Esophagus (tissue), 2 donors: ENCODE data around the gene HSPA6. TPM values are rescaled to one million over a fixed set of nuclear protein-coding genes. Genes with fewer than 3 reads are reported as not detected.
"Not testable (repeated sequence)": the region's sequence is repeated elsewhere in the genome, so short reads cannot be mapped to it uniquely, and the experiment has no call there.

ENCODE experiments used
- H3K27ac ChIP-seq, 2 donors: one replicate each; pipeline ENCODE4 v1.5.1; 2013; ENCODE audit warnings: low read depth in 2 of 2, mild to moderate bottlenecking in 2 of 2, inconsistent platforms in 1 of 2, low read length in 1 of 2, moderate library complexity in 1 of 2
- H3K27me3 ChIP-seq, 2 donors: one replicate each; pipeline ENCODE4 v1.6.1; 2013; ENCODE audit warnings: low read length in 2 of 2, control low read depth in 1 of 2, mild to moderate bottlenecking in 1 of 2; ENCODE audit not compliant: insufficient read depth in 2 of 2, control insufficient read depth in 1 of 2
- H3K36me3 ChIP-seq, 2 donors: one replicate each; pipeline ENCODE4 v1.6.1; 2013; ENCODE audit warnings: low read length in 1 of 2; ENCODE audit not compliant: control insufficient read depth in 2 of 2, insufficient read depth in 2 of 2
- H3K4me1 ChIP-seq, 2 donors: one replicate each; pipeline ENCODE4 v1.6.1; 2013; ENCODE audit warnings: low read length in 1 of 2; ENCODE audit not compliant: control insufficient read depth in 2 of 2, insufficient read depth in 2 of 2
- H3K4me3 ChIP-seq, 2 donors: one replicate each; pipeline ENCODE4 v1.5.1; 2013; ENCODE audit warnings: low read length in 2 of 2, mild to moderate bottlenecking in 2 of 2, low read depth in 1 of 2, moderate library complexity in 1 of 2
- H3K9me3 ChIP-seq, 2 donors: one replicate each; pipeline ENCODE4 v1.6.1; 2013; ENCODE audit warnings: mild to moderate bottlenecking in 2 of 2, low read depth in 1 of 2, low read length in 1 of 2, moderate library complexity in 1 of 2; ENCODE audit not compliant: control insufficient read depth in 2 of 2, insufficient read depth in 1 of 2
- WGBS, 2 donors: extraction: QIAGEN DNeasy Blood & Tissue Kit; methylation state at CpG; one replicate each; pipeline ENCODE4 v1.1.7; 2013; 5-methylcytosine and 5-hydroxymethylcytosine counted together
- polyA plus RNA-seq, 2 donors: library from polyadenylated mRNA; stranded (reverse); fragments of 200-250 nt; gene quantifications; one replicate each; pipeline ENCODE4 v1.2.3, GENCODE V29; 2013
- donor health status: healthy with polysubstance abuse.
- donor health status: Bipolar disorder and iron deficiency.

Gene HSPA6
- polyA plus RNA-seq, 2 donors = 0.79 to 1.2 TPM

DNA sequence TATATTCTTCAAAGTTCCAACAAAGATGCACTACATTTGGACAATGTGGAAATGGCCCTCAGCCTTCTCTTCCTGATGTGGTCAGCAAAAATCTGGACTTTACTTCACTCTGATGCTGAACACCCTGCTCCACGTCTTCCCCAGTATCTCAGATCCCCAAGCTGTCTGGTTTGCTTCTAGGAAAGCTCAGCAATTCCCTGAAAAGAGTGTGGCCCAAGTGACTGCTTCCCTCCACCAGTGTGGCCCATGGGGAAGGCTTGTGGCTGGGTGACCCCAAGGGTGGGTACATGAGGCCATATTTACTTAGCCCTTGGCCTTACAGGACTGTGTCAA, 10.9 kb upstream of the HSPA6 start:
- H3K4me3 ChIP-seq, H3K27me3 ChIP-seq, H3K4me1 ChIP-seq, H3K9me3 ChIP-seq, H3K36me3 ChIP-seq: not testable (repeated sequence)
- H3K27ac ChIP-seq = peak overlapping the region in 1 of 2 donors; percentile 10
- 52 to 64% methylated on average over 1 of the region's 1 CpG for WGBS, 2 donors

DNA sequence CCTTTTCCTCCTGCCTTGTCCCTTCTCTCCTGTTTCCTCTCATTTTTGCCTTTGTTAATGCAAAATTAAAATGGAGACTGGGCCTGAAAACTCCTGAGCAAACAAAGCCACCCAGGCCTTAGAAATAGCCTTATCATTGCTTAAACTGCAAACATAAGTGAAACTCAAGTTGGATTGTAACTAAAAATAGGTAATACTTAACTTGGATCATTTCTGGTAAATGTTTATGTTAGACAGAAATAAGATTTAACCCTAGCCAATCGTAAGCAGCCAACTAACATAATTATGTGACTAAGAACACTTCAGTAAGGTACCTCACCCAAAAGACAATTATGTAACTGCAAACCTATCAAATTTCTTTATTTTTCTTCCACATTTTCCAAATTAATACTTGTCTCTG, 10.4 kb upstream of the HSPA6 start:
- H3K4me3 ChIP-seq, H3K27ac ChIP-seq, H3K27me3 ChIP-seq, H3K36me3 ChIP-seq, H3K9me3 ChIP-seq, H3K4me1 ChIP-seq: not testable (repeated sequence)
- 63 to 83% methylated on average over 1 of the region's 1 CpG for whole genome bisulfite sequencing, 2 donors

DNA sequence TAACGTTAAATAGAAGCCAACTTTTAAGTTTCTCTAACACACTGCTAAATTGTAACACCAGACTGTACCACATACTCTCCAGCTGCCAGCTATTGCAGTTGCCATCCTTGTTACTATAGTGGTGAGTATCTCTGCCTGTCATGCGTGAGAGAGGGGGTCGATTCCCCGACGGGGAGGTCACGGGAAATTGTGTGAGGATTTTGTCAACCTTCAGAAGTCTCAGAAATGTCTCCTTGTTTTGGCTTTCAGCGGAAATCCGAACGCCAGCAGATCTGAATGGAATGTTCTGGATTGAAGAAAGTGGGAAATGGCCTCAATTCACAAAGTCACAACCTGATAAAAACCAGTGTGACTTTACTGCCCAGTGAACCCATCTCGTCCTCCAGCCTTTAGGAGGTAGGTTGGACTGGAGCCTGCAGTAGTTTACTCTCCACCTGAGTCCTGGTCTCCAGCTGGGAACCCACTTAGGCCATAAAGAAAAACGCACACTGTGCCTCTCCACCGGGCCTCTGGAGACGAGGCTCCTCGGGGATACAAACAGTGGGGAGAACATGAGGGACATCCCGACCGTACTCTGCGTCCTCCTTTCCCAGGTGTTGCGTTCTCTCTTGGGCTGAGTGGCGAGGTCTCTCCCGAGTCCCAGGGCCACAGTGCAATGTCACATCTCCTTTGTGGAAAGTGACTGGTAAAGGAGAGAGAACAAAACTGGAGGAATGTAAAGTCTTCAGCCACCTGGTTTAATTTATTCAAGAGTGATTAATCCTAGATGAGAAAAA, 1.1 kb upstream of the HSPA6 start:
- not testable (repeated sequence) for H3K27ac ChIP-seq, H3K27me3 ChIP-seq, H3K4me1 ChIP-seq, H3K9me3 ChIP-seq, H3K36me3 ChIP-seq, H3K4me3 ChIP-seq
- whole genome bisulfite sequencing, 2 donors = 77 to 78% methylated on average over 20 of the region's 20 CpGs

DNA sequence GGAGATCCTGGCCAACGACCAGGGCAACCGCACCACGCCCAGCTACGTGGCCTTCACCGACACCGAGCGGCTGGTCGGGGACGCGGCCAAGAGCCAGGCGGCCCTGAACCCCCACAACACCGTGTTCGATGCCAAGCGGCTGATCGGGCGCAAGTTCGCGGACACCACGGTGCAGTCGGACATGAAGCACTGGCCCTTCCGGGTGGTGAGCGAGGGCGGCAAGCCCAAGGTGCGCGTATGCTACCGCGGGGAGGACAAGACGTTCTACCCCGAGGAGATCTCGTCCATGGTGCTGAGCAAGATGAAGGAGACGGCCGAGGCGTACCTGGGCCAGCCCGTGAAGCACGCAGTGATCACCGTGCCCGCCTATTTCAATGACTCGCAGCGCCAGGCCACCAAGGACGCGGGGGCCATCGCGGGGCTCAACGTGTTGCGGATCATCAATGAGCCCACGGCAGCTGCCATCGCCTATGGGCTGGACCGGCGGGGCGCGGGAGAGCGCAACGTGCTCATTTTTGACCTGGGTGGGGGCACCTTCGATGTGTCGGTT, 477 bp downstream of the HSPA6 start:
- H3K27ac ChIP-seq, H3K36me3 ChIP-seq, H3K27me3 ChIP-seq, H3K4me1 ChIP-seq, H3K9me3 ChIP-seq: not testable (repeated sequence)
- H3K4me3 ChIP-seq = peak overlapping the region in 1 of 2 donors; percentile 41
- WGBS, 2 donors = 6% methylated on average over 32 to 44 of the region's 55 CpGs

DNA sequence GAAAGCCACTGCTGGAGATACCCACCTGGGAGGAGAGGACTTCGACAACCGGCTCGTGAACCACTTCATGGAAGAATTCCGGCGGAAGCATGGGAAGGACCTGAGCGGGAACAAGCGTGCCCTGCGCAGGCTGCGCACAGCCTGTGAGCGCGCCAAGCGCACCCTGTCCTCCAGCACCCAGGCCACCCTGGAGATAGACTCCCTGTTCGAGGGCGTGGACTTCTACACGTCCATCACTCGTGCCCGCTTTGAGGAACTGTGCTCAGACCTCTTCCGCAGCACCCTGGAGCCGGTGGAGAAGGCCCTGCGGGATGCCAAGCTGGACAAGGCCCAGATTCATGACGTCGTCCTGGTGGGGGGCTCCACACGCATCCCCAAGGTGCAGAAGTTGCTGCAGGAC, 981 bp downstream of the HSPA6 start:
- H3K27ac ChIP-seq, H3K4me1 ChIP-seq, H3K27me3 ChIP-seq, H3K9me3 ChIP-seq, H3K36me3 ChIP-seq: not testable (repeated sequence)
- H3K4me3 ChIP-seq = peak overlapping the region in 1 of 2 donors; percentile 41
- WGBS, 2 donors = 29 to 45% methylated on average over 15 to 23 of the region's 23 CpGs

DNA sequence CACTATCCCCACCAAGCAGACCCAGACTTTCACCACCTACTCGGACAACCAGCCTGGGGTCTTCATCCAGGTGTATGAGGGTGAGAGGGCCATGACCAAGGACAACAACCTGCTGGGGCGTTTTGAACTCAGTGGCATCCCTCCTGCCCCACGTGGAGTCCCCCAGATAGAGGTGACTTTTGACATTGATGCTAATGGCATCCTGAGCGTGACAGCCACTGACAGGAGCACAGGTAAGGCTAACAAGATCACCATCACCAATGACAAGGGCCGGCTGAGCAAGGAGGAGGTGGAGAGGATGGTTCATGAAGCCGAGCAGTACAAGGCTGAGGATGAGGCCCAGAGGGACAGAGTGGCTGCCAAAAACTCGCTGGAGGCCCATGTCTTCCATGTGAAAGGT, 1.6 kb downstream of the HSPA6 start:
- not testable (repeated sequence) for H3K27ac ChIP-seq, H3K36me3 ChIP-seq, H3K9me3 ChIP-seq, H3K4me3 ChIP-seq, H3K27me3 ChIP-seq, H3K4me1 ChIP-seq
- WGBS, 2 donors = 84 to 86% methylated on average over 7 of the region's 7 CpGs

DNA sequence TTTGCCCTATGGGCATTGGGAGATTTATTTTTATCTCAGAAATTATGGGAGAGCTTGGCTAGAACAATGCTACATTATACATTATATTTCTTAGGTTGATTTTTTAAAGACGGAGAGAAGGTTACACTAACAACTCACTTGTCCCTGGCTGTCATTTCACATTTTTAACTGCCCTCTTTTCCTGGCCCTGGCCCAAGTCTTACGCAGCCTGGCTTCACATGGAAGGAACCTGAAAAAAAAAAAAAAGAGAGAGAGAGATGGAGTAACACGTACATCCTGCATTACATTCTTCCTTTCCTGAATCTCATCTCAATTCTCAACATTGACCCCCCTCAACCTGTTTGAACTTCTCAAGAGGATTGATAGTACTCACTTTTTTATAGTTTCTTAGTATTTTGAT, 4.2 kb downstream of the HSPA6 start:
- H3K36me3 ChIP-seq, H3K9me3 ChIP-seq, H3K27ac ChIP-seq, H3K27me3 ChIP-seq, H3K4me1 ChIP-seq, H3K4me3 ChIP-seq: not testable (repeated sequence)
- WGBS, 2 donors = 35 to 36% methylated on average over 3 of the region's 3 CpGs

DNA sequence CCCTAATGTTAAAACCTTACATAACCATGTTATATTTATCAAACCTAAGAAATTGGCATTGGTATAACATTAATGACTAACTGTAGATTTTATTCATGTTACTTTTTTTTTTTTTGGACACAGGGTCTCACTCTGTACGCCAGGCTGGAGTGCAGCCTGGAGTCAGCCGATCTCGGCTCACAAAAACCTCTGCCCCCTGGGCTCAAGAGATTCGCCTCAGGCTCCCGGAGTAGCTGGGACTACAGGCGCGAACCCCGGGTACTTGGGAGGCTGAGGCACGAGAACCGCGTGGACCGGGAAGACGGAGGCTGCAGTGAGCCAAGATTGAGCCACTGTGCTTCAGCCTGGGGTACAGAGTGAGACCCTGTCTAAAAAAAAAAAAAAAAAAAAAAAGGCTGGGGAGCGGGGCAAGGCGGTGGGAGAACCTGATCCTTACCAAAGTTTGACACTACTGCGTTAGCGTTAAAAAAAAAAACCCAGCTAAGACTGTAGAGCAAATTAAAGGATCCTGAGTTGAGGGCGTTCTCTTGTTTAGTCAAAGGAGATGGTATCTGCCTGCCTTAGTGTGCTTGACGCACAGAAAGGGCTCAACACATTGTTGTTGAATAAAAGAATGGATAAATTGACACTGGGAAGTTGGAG, 5.2 kb downstream of the HSPA6 start:
- H3K4me3 ChIP-seq, H3K36me3 ChIP-seq, H3K4me1 ChIP-seq, H3K9me3 ChIP-seq, H3K27ac ChIP-seq, H3K27me3 ChIP-seq: not testable (repeated sequence)
- 39 to 43% methylated on average over 19 of the region's 19 CpGs for WGBS, 2 donors

DNA sequence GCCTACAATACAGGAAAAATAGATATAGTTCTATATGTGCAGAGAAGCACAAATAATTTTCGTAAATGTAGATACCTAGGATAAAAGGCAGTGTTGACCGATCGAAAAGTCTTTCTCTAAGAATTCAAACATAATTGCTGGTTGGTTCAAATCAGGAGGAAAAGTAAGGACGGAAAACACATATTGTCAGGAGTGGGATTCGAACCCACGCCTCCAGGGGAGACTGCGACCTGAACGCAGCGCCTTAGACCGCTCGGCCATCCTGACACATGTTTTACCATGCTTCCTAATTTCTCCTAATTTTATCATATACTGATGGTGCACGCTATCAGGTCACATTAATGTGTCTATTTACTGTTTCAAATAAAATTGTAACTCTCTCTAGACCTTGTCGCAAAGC, 5.8 kb downstream of the HSPA6 start:
- Histone ChIP-seq H3K4me3 (peak overlapping the region in 1 of 2 donors; percentile 70), H3K27ac (peak overlapping the region in 1 of 2 donors; percentile 91)
- H3K27me3 ChIP-seq, H3K4me1 ChIP-seq, H3K9me3 ChIP-seq, H3K36me3 ChIP-seq: not testable (repeated sequence)
- WGBS, 2 donors = 1% methylated on average over 12 to 13 of the region's 13 CpGs
